C4-2B (cell line): ENCODE measurements around the gene PACSIN2.

ENCODE experiments used
- CTCF ChIP-seq: fragments of 450-650 bp; conservative IDR thresholded peaks from 2 replicates; pipeline ENCODE4 v1.5.1; 2017; ENCODE audit warnings: mild to moderate bottlenecking
- ZFX ChIP-seq: fragments of 450-650 bp; IDR thresholded peaks from 2 replicates; pipeline ENCODE4 v1.6.1; 2017

- TF ChIP-seq CTCF = no peak
- no peak for TF ChIP-seq ZFX
These were observed 131.0 kb downstream of the PACSIN2 start for GRCh38 chr22:42883970-42884369.
